Left ventricle myocardium inferior (tissue), 1 donor: ENCODE measurements around the gene CASZ1. TPM values are rescaled to one million over a fixed set of nuclear protein-coding genes. Genes with fewer than 3 reads are reported as not detected.
A peak's percentile ranks its signal among the peaks of the same experiment; 100 is the strongest.

Experiments
- DNase-seq: peaks from one replicate; pipeline ENCODE4 v3.0.0-alpha.2; 2020
- H3K27ac ChIP-seq: fragments of 200-600 bp; replicated peaks from 2 replicates; pipeline ENCODE4 v1.8.0; 2021
- H3K27me3 ChIP-seq: fragments of 200-600 bp; 2 replicates; pipeline ENCODE4 v1.8.0; 2021; ENCODE audit warnings: low read depth
- H3K36me3 ChIP-seq: fragments of 200-600 bp; 2 replicates; pipeline ENCODE4 v1.8.0; 2021
- H3K4me1 ChIP-seq: fragments of 200-600 bp; 2 replicates; pipeline ENCODE4 v1.8.0; 2021
- H3K4me3 ChIP-seq: fragments of 200-600 bp; 2 replicates; pipeline ENCODE4 v1.8.0; 2021; ENCODE audit warnings: mild to moderate bottlenecking, moderate library complexity
- H3K9me3 ChIP-seq: fragments of 200-600 bp; replicated peaks from 2 replicates; pipeline ENCODE4 v1.8.0; 2021
- intact Hi-C: fragments of 100-400 bp; cut with micrococcal nuclease; formaldehyde crosslinking; loops from one replicate; pipeline ENCODE4 v1.11.0; 2022
- total RNA-seq: library from RNA; stranded (reverse); fragmentation: NEBNext Ultra II Directional; extraction: Animal tissue kit (Norgen Biotek cat#: 25700); gene quantifications from one replicate; pipeline ENCODE4 v1.2.1, GENCODE V29; 2021
- TF ChIP-seq, protein P1 (sequence below): fragments of 200-600 bp; IDR thresholded peaks from 2 replicates; pipeline ENCODE4 v1.8.0; 2021; ENCODE audit warnings: antibody characterized with exemption, mild to moderate bottlenecking, borderline replicate concordance
- donor health status: DM: no; HTN: yes; CAD: no; lungs with severe emphysema.

The CASZ1 gene
- total RNA-seq, 1 donor from 2014 or later: 56.3 TPM

DNA sequence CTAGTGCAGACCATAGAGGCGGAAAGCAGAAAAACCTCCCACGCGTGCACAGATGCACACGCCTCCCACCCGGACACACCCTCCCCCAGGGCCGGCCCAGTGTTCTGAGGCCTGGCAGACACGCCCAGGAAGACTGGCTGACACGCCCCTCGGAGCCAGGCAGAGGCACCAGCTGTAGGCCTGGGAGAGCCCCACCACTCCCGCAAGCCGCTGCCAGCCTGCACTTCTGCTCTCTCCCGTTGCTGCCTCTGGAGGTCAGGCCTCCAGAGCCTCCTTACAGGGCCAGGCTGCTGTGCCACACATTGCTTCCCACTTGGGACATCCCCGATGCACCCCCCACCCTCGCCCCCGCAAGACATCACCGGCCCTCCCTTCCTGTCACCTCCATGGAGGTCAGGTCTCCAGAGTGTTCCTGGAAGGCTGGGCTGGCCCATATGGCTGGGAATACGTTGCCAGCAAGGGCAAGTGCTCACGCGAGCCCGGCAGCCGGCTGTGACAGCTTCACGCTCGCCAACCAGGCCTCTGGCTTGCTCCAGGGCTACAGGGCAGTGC is 40.4 kb downstream of the CASZ1 start:
- intact Hi-C loops: no loop called here
- no peaks in the 10 kb centered on the region for H3K27me3 ChIP-seq
- peak overlapping the region; percentile 32 for H3K4me3 ChIP-seq
- H3K27ac ChIP-seq: peak overlapping the region; percentile 89
- H3K9me3 ChIP-seq: no peaks in the 10 kb centered on the region
- peaks cover 11% of the 10 kb centered on the region for H3K36me3 ChIP-seq
- TF ChIP-seq, protein P1, sequence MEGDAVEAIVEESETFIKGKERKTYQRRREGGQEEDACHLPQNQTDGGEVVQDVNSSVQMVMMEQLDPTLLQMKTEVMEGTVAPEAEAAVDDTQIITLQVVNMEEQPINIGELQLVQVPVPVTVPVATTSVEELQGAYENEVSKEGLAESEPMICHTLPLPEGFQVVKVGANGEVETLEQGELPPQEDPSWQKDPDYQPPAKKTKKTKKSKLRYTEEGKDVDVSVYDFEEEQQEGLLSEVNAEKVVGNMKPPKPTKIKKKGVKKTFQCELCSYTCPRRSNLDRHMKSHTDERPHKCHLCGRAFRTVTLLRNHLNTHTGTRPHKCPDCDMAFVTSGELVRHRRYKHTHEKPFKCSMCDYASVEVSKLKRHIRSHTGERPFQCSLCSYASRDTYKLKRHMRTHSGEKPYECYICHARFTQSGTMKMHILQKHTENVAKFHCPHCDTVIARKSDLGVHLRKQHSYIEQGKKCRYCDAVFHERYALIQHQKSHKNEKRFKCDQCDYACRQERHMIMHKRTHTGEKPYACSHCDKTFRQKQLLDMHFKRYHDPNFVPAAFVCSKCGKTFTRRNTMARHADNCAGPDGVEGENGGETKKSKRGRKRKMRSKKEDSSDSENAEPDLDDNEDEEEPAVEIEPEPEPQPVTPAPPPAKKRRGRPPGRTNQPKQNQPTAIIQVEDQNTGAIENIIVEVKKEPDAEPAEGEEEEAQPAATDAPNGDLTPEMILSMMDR: no peak
- H3K4me1 ChIP-seq: peaks cover 88% of the 10 kb centered on the region
- peak; percentile 74 for DNase-seq

GRCh38 chr1:10754568-10755329 is 41.7 kb downstream of the CASZ1 start:
- no peaks in the 10 kb centered on the region for H3K27me3 ChIP-seq
- H3K4me3 ChIP-seq: no peak overlapping the region
- H3K36me3 ChIP-seq: peaks cover 5% of the 10 kb centered on the region
- TF ChIP-seq, protein P1: no peak
- intact Hi-C loops: no loop called here
- no peak for DNase-seq
- peaks cover 78% of the 10 kb centered on the region for H3K4me1 ChIP-seq
- peak overlapping the region; percentile 89 for H3K27ac ChIP-seq
- H3K9me3 ChIP-seq: no peaks in the 10 kb centered on the region

DNA sequence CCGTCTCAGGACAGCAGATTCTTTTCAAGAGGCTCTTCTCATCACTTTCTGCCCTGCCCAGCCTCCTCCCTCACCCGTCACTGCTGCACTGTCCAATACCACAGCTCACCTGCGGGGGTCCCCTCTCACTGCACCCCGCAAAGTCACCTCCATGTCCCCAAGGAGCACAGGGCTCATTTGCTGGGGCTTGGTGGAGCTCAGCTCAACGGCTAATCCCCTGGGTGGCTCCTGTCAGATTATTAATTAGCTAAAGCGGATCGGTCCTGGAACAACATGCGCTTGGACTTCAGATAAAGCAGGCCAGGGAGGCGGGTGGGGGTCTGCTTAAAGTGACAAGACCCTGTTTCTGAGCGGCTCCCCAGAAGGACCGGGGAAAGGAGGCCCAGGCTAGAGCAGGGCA is 43.1 kb downstream of the CASZ1 start:
- H3K27ac ChIP-seq: no peak overlapping the region
- H3K4me1 ChIP-seq: peaks cover 64% of the 10 kb centered on the region
- intact Hi-C loops: no loop called here
- TF ChIP-seq, protein P1: peak; percentile 12
- no peaks in the 10 kb centered on the region for H3K9me3 ChIP-seq
- H3K4me3 ChIP-seq: no peak overlapping the region
- no peak for DNase-seq
- H3K27me3 ChIP-seq: no peaks in the 10 kb centered on the region
- H3K36me3 ChIP-seq: no peaks in the 10 kb centered on the region

DNA sequence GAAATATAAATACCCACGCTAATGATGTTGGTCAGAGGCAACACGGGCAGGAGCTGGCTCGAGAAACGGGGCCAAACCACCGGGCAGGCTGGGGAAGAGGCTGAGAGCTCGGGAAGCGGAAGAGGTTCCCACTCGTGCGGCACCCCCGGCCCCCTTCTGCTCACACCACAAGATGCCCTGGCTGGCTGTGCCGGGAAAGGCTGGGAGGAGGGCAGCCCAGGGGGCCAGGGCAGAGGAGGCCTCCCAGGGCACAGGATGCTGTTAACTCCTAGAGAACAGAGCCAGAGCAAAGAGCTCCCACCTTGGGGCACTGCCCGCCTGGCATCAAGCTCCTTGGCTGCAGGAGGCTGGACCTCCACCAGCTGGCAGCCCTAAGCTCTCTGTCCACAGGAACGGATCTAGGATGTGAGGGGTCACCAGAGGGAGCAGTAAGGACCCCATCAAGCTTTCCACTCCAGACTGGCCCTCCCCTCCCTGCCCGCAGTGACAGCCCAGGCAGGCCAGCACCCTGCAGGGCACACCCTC is 44.8 kb downstream of the CASZ1 start:
- TF ChIP-seq, protein P1: no peak
- Histone ChIP-seq H3K27me3 (no peaks in the 10 kb centered on the region), H3K4me3 (no peak overlapping the region), H3K4me1 (peaks cover 57% of the 10 kb centered on the region), H3K9me3 (no peaks in the 10 kb centered on the region), H3K27ac (no peak overlapping the region), H3K36me3 (no peaks in the 10 kb centered on the region)
- intact Hi-C loops: no loop called here
- DNase-seq: no peak

DNA sequence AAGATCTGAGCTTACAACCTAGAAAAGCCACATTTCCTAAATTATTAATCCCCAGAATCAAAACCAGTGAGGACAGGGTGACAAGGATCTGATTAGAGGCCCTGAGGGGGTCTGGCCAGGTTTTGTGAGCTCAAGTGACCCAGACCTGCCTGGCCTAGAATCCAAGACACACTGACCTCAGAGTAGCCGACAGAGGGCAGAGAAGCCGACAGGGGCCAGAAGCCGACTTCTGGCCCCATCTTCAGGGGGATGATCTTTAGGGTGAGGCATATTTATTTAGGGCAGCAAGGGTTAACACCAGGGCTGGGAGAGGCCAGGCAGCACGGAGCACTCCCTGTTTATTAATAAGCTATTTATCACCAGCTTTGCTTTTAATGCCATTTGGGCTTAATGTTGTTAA is 45.3 kb downstream of the CASZ1 start:
- Histone ChIP-seq H3K4me3 (no peak overlapping the region), H3K27ac (no peak overlapping the region), H3K27me3 (no peaks in the 10 kb centered on the region), H3K36me3 (no peaks in the 10 kb centered on the region), H3K9me3 (no peaks in the 10 kb centered on the region), H3K4me1 (peaks cover 57% of the 10 kb centered on the region)
- intact Hi-C loops: no loop called here
- TF ChIP-seq, protein P1: no peak
- DNase-seq: no peak
